Mesenteric fat pad (tissue), 1 donor: ENCODE data around the gene SOX4. TPM values are rescaled to one million over a fixed set of nuclear protein-coding genes. Genes with fewer than 3 reads are reported as not detected.

Source experiments
- DNase-seq: peaks from one replicate; pipeline ENCODE4 v3.0.0-alpha.2; 2020; ENCODE audit warnings: low spot score
- total RNA-seq: library from RNA; stranded (reverse); fragmentation: NEBNext Ultra II Directional; extraction: Animal tissue kit (Norgen Biotek cat#: 25700); gene quantifications from one replicate; pipeline ENCODE4 v1.2.1, GENCODE V29; 2021
- donor health status: DM: yes; HTN: yes; CAD: no.

Gene SOX4
- total RNA-seq, 1 donor from 2014 or later = 14.4 TPM

GRCh38 chr6:21593927-21594415 lies 420 bp downstream of the SOX4 start:
- DNase-seq = no peak

GRCh38 chr6:21594416-21595281 lies 1.1 kb downstream of the SOX4 start:
- no peak for DNase-seq

GRCh38 chr6:21595285-21596144 lies 2.0 kb downstream of the SOX4 start:
- no peak for DNase-seq

- DNase-seq = no peak
These were observed 2.8 kb downstream of the SOX4 start for GRCh38 chr6:21596145-21596948.

- DNase-seq = no peak
These were observed 3.6 kb downstream of the SOX4 start for GRCh38 chr6:21596949-21597682.

GRCh38 chr6:21597801-21598673 lies 4.5 kb downstream of the SOX4 start:
- no peak for DNase-seq

GRCh38 chr6:21598674-21599023 lies 5.1 kb downstream of the SOX4 start:
- no peak for DNase-seq

- no peak for DNase-seq
These were observed 5.6 kb downstream of the SOX4 start for GRCh38 chr6:21599051-21599696.

GRCh38 chr6:21601339-21601923 lies 7.9 kb downstream of the SOX4 start:
- DNase-seq = no peak

GRCh38 chr6:21601932-21602390 lies 8.4 kb downstream of the SOX4 start:
- DNase-seq = no peak

GRCh38 chr6:21603082-21603952 lies 9.8 kb downstream of the SOX4 start:
- no peak for DNase-seq

GRCh38 chr6:21604081-21604480 lies 10.5 kb downstream of the SOX4 start:
- DNase-seq = no peak

- no peak for DNase-seq
These were observed 11.6 kb downstream of the SOX4 start for GRCh38 chr6:21605166-21605565.

- DNase-seq = no peak
These were observed 15.1 kb downstream of the SOX4 start for GRCh38 chr6:21608601-21609000.

GRCh38 chr6:21609881-21610329 lies 16.4 kb downstream of the SOX4 start:
- DNase-seq = no peak

GRCh38 chr6:21610341-21610740 lies 16.8 kb downstream of the SOX4 start:
- no peak for DNase-seq

- no peak for DNase-seq
These were observed 17.9 kb downstream of the SOX4 start for GRCh38 chr6:21611485-21611884.
